Epithelial cell of esophagus (primary cell): ENCODE measurements around the gene GNAI2.

ENCODE experiments used
- DNase-seq: peaks from one replicate; pipeline ENCODE4 v3.0.0; 2010; ENCODE audit warnings: low read depth
- H3K4me3 ChIP-seq: 2 replicates; pipeline ENCODE4 v1.5.1; 2011; ENCODE audit warnings: mild to moderate bottlenecking, low read length, control low read depth
- CTCF ChIP-seq: IDR thresholded peaks from 2 replicates; pipeline ENCODE4 v1.5.1; 2011; ENCODE audit warnings: low read depth, mild to moderate bottlenecking, low read length, control low read depth, inconsistent platforms; ENCODE audit not compliant: insufficient read depth; ENCODE audit errors: missing control alignments

GNAI2 gene

GRCh38 chr3:50232303-50232702, 3.7 kb upstream of the GNAI2 start:
- no peak for DNase-seq
- TF ChIP-seq CTCF: no peak
- H3K4me3 ChIP-seq: no peak overlapping the region

GRCh38 chr3:50233176-50233575, 2.8 kb upstream of the GNAI2 start:
- no peak for TF ChIP-seq CTCF
- DNase-seq: no peak
- H3K4me3 ChIP-seq: no peak overlapping the region

- DNase-seq: no peak
- H3K4me3 ChIP-seq: peak overlapping the region; percentile 62
- TF ChIP-seq CTCF: no peak
These were observed 604 bp downstream of the GNAI2 start for GRCh38 chr3:50236484-50237132.

- TF ChIP-seq CTCF: no peak
- peak; percentile 48 for DNase-seq
- peak overlapping the region; percentile 62 for H3K4me3 ChIP-seq
These were observed 1.2 kb downstream of the GNAI2 start for GRCh38 chr3:50237133-50237651.

- H3K4me3 ChIP-seq: peak overlapping the region; percentile 62
These were observed 1.9 kb downstream of the GNAI2 start for GRCh38 chr3:50237754-50238548.

GRCh38 chr3:50238549-50239026, 2.6 kb downstream of the GNAI2 start:
- peak; percentile 29 for TF ChIP-seq CTCF
- H3K4me3 ChIP-seq: peak overlapping the region; percentile 62
- DNase-seq: peak; percentile 74

More at GRCh38 chr3:50237754-50238548, 1.9 kb downstream of the GNAI2 start:
- peak; percentile 90 for DNase-seq
- no peak for TF ChIP-seq CTCF

- DNase-seq: no peak
- no peak overlapping the region for H3K4me3 ChIP-seq
- TF ChIP-seq CTCF: no peak
These were observed 3.6 kb downstream of the GNAI2 start for GRCh38 chr3:50239649-50240048.
